Testis (tissue), 2 donors: Measurements from ENCODE around the gene RILPL1.
"Not testable (repeated sequence)": the region's sequence is repeated elsewhere in the genome, so short reads cannot be mapped to it uniquely, and the experiment has no call there.

Experiments
- POLR2A ChIP-seq: fragments of 450-650 bp; IDR thresholded peaks from one replicate; pipeline ENCODE4 v1.6.1; 2017; ENCODE audit warnings: antibody characterized with exemption, mild to moderate bottlenecking, moderate library complexity
- TF ChIP-seq, protein P1 (sequence below), 3 experiments: fragments of 450-650 bp in 2 of 3; fragments of 200-600 bp in 1 of 3; sonication (generic) in 1 of 3; IDR thresholded peaks; one replicate each; pipeline ENCODE4 v1.5.1; 2016 to 2019; ENCODE audit warnings: antibody characterized with exemption in 3 of 3, mild to moderate bottlenecking in 2 of 3, moderate library complexity in 1 of 3

DNA sequence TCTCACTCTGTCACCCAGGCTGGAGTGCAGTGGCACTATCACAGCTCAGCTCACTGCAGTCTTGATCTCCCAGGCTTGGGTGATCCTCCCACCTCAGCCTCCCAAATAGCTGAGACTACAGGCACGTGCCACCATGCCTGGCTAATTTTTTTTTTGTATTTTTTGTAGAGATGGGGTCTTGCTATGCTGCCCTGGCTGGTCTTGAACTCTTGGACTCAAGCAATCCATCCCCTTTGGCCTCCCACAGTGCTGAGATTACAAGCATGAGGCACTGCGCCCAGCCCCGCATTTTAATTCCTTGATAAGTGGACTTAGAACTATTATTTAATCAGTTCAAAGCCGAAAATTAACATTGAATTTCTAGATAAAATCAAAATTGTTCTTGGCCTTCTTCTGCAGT is 45.3 kb upstream of the RILPL1 start:
- TF ChIP-seq, protein P1, sequence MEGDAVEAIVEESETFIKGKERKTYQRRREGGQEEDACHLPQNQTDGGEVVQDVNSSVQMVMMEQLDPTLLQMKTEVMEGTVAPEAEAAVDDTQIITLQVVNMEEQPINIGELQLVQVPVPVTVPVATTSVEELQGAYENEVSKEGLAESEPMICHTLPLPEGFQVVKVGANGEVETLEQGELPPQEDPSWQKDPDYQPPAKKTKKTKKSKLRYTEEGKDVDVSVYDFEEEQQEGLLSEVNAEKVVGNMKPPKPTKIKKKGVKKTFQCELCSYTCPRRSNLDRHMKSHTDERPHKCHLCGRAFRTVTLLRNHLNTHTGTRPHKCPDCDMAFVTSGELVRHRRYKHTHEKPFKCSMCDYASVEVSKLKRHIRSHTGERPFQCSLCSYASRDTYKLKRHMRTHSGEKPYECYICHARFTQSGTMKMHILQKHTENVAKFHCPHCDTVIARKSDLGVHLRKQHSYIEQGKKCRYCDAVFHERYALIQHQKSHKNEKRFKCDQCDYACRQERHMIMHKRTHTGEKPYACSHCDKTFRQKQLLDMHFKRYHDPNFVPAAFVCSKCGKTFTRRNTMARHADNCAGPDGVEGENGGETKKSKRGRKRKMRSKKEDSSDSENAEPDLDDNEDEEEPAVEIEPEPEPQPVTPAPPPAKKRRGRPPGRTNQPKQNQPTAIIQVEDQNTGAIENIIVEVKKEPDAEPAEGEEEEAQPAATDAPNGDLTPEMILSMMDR (IDR thresholded peaks at IDR 0.05): not testable (repeated sequence)
- not testable (repeated sequence) for TF ChIP-seq POLR2A
